Body of pancreas (tissue), 4 donors: ENCODE measurements around the gene POU4F3. TPM values are rescaled to one million over a fixed set of nuclear protein-coding genes. Genes with fewer than 3 reads are reported as not detected.

ENCODE experiments used
- ATAC-seq: fragments of 150-250 bp; one replicate; pipeline ENCODE4 v1.9.1; 2016
- DNase-seq, 4 donors: peaks; one replicate each; pipeline ENCODE4 v3.0.0-alpha.2; 2019
- H3K27ac ChIP-seq, 4 donors: fragments of 200-600 bp; sonication (generic); 1 replicate in 3 of 4; 2 replicates in 1 of 4; pipeline versions ENCODE4 v1.5.1 to v1.6.1; 2016 to 2019; ENCODE audit warnings: mild to moderate bottlenecking in 1 of 4, mixed read lengths in 1 of 4, moderate library complexity in 1 of 4
- H3K27me3 ChIP-seq, 2 donors: fragments of 200-600 bp; sonication (generic); one replicate each; pipeline ENCODE4 v1.6.0; 2016; ENCODE audit warnings: mild to moderate bottlenecking in 1 of 2
- H3K36me3 ChIP-seq, 2 donors: fragments of 200-600 bp; sonication (generic); replicated peaks in 1 of 2; 2 replicates each; pipeline ENCODE4 v1.5.1; 2016; ENCODE audit warnings: low read depth in 2 of 2; ENCODE audit not compliant: insufficient read depth in 1 of 2
- H3K4me1 ChIP-seq: fragments of 200-600 bp; sonication (generic); one replicate; pipeline ENCODE4 v1.6.0; 2016
- H3K4me3 ChIP-seq, 2 donors: fragments of 200-600 bp; sonication (generic); 1 replicate in 1 of 2; 2 replicates in 1 of 2; pipeline ENCODE4 v1.5.1; 2016 to 2019
- H3K9me3 ChIP-seq, 3 donors: fragments of 200-600 bp; sonication (generic); 1 replicate in 2 of 3; 2 replicates in 1 of 3; pipeline ENCODE4 v1.5.1; 2016
- POLR2A ChIP-seq, 3 donors: fragments of 450-650 bp; IDR thresholded peaks; one replicate each; pipeline ENCODE4 v1.6.1; 2016; ENCODE audit warnings: antibody characterized with exemption in 3 of 3, mild to moderate bottlenecking in 2 of 3
- WGBS, 2 donors: methylation state at CpG; one replicate each; pipeline ENCODE4 v1.1.5; 2017; 5-methylcytosine and 5-hydroxymethylcytosine counted together
- intact Hi-C: fragments of 100-400 bp; cut with DNase I; formaldehyde crosslinking; loops from one replicate; pipeline ENCODE4 v1.15.1; 2023
- total RNA-seq, 2 donors: library from RNA; depleted of rRNA; stranded (reverse); fragments of >200 nt; gene quantifications; one replicate each; pipeline ENCODE4 v1.1.0, GENCODE V29; 2016
- TF ChIP-seq, protein P1 (sequence below), 7 experiments: fragments of 450-650 bp in 4 of 7; fragments of 200-600 bp in 3 of 7; sonication (generic) in 3 of 7; IDR thresholded peaks; one replicate each; pipeline ENCODE4 v1.5.1; 2016 to 2019; ENCODE audit warnings: antibody characterized with exemption in 7 of 7

The POU4F3 gene
- total RNA-seq, 2 donors from 2014 or later: 0.52 TPM; not detected in 1

DNA sequence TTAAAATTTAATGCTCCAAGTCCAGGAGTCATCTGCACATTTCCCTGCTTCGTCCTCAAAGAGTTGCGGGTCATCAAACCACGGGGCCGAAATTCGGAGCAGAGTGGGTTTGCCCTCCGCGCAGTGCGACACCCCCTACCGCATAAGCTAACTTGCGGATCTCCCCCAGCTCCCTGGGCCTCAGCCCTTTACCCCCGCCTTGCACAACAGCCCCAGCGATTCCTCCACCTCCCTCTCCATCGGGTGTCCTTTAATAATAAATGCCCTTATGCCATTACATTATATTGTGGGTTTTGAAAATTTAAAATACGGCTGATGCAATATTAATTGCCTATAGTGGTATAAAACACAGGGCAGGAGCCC is 3.9 kb downstream of the POU4F3 start:
- WGBS, 2 donors: 4% methylated on average over 14 of the region's 14 CpGs

DNA sequence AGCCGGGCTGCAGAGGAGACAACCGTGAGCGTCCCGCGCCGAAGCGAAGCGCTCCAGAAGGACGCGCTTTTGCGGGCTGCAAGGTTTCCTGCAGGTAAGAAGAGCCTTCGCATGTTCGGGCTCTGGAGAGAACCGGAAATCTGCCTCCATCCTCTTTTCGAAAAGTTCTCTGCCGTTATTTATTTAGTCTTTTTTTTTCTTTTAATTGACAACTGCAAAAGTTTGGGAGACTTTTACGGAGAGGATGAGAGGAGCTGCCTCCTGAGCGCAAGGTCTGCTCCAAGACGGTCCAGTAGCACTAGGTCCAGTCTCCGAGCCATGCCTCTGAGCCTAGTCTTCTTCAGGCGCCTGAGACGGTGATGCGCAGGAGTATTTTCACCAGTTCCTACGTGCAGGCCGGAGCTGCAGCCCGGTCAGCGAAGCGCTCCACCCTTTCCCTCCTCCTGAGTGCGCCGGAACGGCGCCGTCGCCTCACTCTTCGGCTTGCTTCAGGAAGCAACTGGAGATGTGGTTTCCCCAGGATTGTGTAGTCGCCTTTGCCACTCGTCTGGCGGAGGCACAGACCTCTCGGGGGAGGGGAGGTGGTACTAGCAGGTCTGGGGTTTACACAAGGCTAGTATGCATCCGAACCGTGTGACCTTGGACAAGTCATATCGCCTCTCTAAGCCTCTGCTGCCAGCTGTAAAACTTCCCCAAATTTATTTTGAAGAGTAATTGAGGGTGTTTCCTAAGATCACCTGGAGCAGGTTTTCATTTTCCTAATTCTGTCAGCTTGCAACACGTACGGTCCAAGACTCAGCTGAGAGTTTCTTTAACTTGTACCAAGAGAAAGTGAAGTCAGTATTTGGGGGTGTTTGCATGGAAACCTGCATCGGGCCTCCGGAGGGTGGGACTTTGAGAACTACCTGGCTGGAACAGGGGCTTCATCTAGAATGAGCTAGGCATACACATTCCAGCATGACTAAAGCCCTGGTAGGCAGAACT is 4.5 kb downstream of the POU4F3 start:
- TF ChIP-seq, protein P1, sequence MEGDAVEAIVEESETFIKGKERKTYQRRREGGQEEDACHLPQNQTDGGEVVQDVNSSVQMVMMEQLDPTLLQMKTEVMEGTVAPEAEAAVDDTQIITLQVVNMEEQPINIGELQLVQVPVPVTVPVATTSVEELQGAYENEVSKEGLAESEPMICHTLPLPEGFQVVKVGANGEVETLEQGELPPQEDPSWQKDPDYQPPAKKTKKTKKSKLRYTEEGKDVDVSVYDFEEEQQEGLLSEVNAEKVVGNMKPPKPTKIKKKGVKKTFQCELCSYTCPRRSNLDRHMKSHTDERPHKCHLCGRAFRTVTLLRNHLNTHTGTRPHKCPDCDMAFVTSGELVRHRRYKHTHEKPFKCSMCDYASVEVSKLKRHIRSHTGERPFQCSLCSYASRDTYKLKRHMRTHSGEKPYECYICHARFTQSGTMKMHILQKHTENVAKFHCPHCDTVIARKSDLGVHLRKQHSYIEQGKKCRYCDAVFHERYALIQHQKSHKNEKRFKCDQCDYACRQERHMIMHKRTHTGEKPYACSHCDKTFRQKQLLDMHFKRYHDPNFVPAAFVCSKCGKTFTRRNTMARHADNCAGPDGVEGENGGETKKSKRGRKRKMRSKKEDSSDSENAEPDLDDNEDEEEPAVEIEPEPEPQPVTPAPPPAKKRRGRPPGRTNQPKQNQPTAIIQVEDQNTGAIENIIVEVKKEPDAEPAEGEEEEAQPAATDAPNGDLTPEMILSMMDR (IDR thresholded peaks at IDR 0.05): no peak
- no peak for TF ChIP-seq POLR2A (IDR thresholded peaks at IDR 0.05)
- 2 to 11% methylated on average over 32 to 46 of the region's 46 CpGs for WGBS, 2 donors
- Histone ChIP-seq H3K4me3 (no peak overlapping the region), H3K36me3 (no peaks in the 10 kb centered on the region), H3K4me1 (peaks cover 13% of the 10 kb centered on the region), H3K9me3 (no peaks in the 10 kb centered on the region), H3K27ac (no peak overlapping the region), H3K27me3 (peaks cover 0 to 44% of the 10 kb centered on the region in 2 donors)
- DNase-seq: no peak
- intact Hi-C loops: no loop called here
- no peak for ATAC-seq

More for the DNA sequence above, 3.9 kb downstream of the POU4F3 start:
- Histone ChIP-seq H3K4me1 (peaks cover 13% of the 10 kb centered on the region), H3K9me3 (no peaks in the 10 kb centered on the region), H3K27me3 (peaks cover 0 to 44% of the 10 kb centered on the region in 2 donors), H3K36me3 (no peaks in the 10 kb centered on the region), H3K27ac (no peak overlapping the region), H3K4me3 (no peak overlapping the region)
- ATAC-seq: no peak
- DNase-seq: no peak
- intact Hi-C loops: no loop called here
- no peak for TF ChIP-seq POLR2A (IDR thresholded peaks at IDR 0.05)
- TF ChIP-seq, protein P1 (IDR thresholded peaks at IDR 0.05): no peak

DNA sequence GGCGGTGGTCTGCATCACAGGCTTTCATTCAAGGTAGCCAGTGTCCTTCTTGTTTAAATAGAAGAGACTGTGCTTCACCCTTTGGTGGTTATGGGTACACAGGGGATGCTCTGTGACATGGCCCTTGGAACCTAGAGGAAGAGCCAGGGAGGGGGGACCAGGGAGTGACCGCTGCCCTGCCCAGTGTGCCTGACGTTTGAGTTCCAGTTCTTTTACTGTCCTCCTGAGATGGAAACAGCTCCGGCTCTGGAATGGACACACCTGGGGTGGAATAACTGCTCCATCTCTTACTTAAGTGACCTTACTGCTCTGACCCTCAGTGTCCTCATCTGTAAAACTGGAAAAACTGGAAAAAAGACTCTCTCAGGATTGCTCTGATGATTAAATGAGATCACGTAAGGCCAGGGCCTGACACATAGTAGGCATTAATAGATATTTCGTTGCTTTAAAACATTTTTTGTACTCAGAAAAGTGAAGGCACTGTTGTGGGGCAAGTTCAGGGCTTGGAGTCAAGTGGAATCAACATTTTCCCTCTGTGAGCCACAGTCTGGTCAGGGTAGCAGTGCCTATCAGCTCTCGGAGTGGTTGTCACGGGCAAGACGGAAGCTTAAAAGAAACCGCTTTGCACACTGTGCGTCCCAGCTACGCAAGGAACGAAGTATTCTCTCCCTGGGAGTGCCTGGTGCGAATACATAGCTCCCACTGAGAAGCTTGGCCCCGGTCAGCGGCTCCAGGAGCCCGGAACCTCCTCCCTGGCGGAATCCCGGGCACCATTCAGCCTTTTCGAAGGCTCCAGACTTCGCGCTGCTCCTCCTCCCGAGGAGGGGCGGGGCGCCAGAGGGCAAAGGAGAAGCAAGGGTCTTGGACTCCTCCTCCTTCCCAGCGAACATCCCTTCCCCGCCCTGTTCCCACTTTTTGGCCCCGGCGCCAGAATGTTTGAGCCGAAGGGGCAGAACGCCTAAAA is 5.8 kb downstream of the POU4F3 start:
- TF ChIP-seq, protein P1 (IDR thresholded peaks at IDR 0.05): no peak
- TF ChIP-seq POLR2A (IDR thresholded peaks at IDR 0.05): no peak
- ATAC-seq (peak; percentile 18), DNase-seq (peak in 1 of 4 donors; percentile 13)
- peaks cover 0 to 44% of the 10 kb centered on the region in 2 donors for H3K27me3 ChIP-seq
- no peaks in the 10 kb centered on the region for H3K9me3 ChIP-seq
- intact Hi-C loops: no loop called here
- WGBS, 2 donors: 5 to 7% methylated on average over 25 to 31 of the region's 31 CpGs
- H3K4me1 ChIP-seq: peaks cover 13% of the 10 kb centered on the region
- H3K27ac ChIP-seq: no peak overlapping the region
- H3K36me3 ChIP-seq: no peaks in the 10 kb centered on the region
- no peak overlapping the region for H3K4me3 ChIP-seq

DNA sequence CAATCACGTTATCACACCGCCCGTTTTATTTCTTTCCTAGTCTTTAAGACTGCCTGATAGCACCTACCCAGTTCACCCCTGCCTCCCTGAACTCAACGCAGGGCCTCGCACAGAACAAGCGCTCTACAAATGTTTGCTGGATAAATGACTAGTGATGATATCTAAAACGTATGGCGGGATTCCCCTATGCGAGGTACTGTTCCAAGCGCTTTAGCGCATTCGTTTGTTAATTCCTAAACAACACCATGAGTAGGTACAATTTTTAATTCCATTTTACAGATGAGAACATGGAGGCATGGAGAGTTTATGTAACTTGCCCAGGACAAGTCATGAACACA is 6.6 kb downstream of the POU4F3 start:
- intact Hi-C loops: no loop called here
- no peak for DNase-seq
- no peaks in the 10 kb centered on the region for H3K36me3 ChIP-seq
- no peak for ATAC-seq
- no peak overlapping the region for H3K27ac ChIP-seq
- no peak overlapping the region for H3K4me3 ChIP-seq
- peaks cover 8% of the 10 kb centered on the region for H3K4me1 ChIP-seq
- peaks cover 0 to 39% of the 10 kb centered on the region in 2 donors for H3K27me3 ChIP-seq
- no peaks in the 10 kb centered on the region for H3K9me3 ChIP-seq
- TF ChIP-seq, protein P1 (IDR thresholded peaks at IDR 0.05): no peak
- TF ChIP-seq POLR2A (IDR thresholded peaks at IDR 0.05): no peak
- WGBS, 2 donors: 6 to 7% methylated on average over 12 of the region's 12 CpGs
